Astrocyte (in vitro differentiated cells and primary cell): ENCODE measurements around the gene KCNIP2. TPM values are rescaled to one million over a fixed set of nuclear protein-coding genes. Genes with fewer than 3 reads are reported as not detected.

Experiments
- DNase-seq: peaks from one replicate; pipeline ENCODE4 v3.0.0-alpha.2; 2010; ENCODE audit warnings: low read depth
- FAIRE-seq: peaks from 2 replicates; lab custom pipeline; 2011; peaks lifted over from hg19 to GRCh38; lab: Jason Lieb, UNC
- H2AFZ ChIP-seq: 2 replicates; pipeline ENCODE4 v1.6.0; 2012; ENCODE audit warnings: low read depth, low read length, inconsistent platforms
- H3K27ac ChIP-seq: 2 replicates; pipeline ENCODE4 v1.5.1; 2011; ENCODE audit warnings: low read depth, low read length, inconsistent platforms
- H3K27me3 ChIP-seq: 2 replicates; pipeline ENCODE4 v1.6.0; 2011; ENCODE audit warnings: low read length, inconsistent platforms; ENCODE audit not compliant: insufficient read depth
- H3K36me3 ChIP-seq: 2 replicates; pipeline ENCODE4 v1.5.1; 2011; ENCODE audit warnings: low read length, inconsistent platforms; ENCODE audit not compliant: insufficient read depth
- H3K4me1 ChIP-seq: 2 replicates; pipeline ENCODE4 v1.5.1; 2011; ENCODE audit warnings: low read length, inconsistent platforms; ENCODE audit not compliant: insufficient read depth
- H3K4me2 ChIP-seq: 2 replicates; pipeline ENCODE4 v1.6.0; 2012; ENCODE audit warnings: low read length, inconsistent platforms
- H3K4me3 ChIP-seq: 2 replicates; pipeline ENCODE4 v1.5.1; 2011; ENCODE audit warnings: low read depth, mild to moderate bottlenecking, low read length, inconsistent platforms; ENCODE audit not compliant: insufficient read depth
- H3K79me2 ChIP-seq: 2 replicates; pipeline ENCODE4 v1.6.0; 2012; ENCODE audit warnings: mild to moderate bottlenecking, low read length, inconsistent platforms; ENCODE audit not compliant: insufficient read depth
- H3K9ac ChIP-seq: 2 replicates; pipeline ENCODE4 v1.6.0; 2012; ENCODE audit warnings: mild to moderate bottlenecking, low read length, inconsistent platforms
- H3K9me3 ChIP-seq: 2 replicates; pipeline ENCODE4 v1.5.1; 2012; ENCODE audit warnings: low read depth, mild to moderate bottlenecking, low read length, inconsistent platforms; ENCODE audit not compliant: insufficient read depth
- H4K20me1 ChIP-seq: 2 replicates; pipeline ENCODE4 v1.6.0; 2012; ENCODE audit warnings: low read length, inconsistent platforms; ENCODE audit not compliant: insufficient read depth
- H3K27ac Mint-ChIP-seq: one replicate; pipeline ENCODE4 v1.8.0; 2021; ENCODE audit warnings: mild to moderate bottlenecking, mixed read lengths; ENCODE audit not compliant: unreplicated experiment
- H3K27me3 Mint-ChIP-seq: one replicate; pipeline ENCODE4 v1.8.0; 2021; ENCODE audit warnings: low read depth, mixed read lengths; ENCODE audit not compliant: unreplicated experiment
- H3K36me3 Mint-ChIP-seq: one replicate; pipeline ENCODE4 v1.8.0; 2021; ENCODE audit warnings: low read depth, mixed read lengths; ENCODE audit not compliant: unreplicated experiment
- H3K4me1 Mint-ChIP-seq: one replicate; pipeline ENCODE4 v1.8.0; 2021; ENCODE audit warnings: low read depth, mixed read lengths; ENCODE audit not compliant: unreplicated experiment
- H3K4me3 Mint-ChIP-seq: one replicate; pipeline ENCODE4 v1.8.0; 2021; ENCODE audit warnings: mild to moderate bottlenecking, moderate library complexity, mixed read lengths; ENCODE audit not compliant: unreplicated experiment
- H3K9me3 Mint-ChIP-seq: one replicate; pipeline ENCODE4 v1.8.0; 2021; ENCODE audit warnings: mild to moderate bottlenecking, mixed read lengths; ENCODE audit not compliant: unreplicated experiment
- CTCF ChIP-seq: IDR thresholded peaks from 2 replicates; pipeline ENCODE4 v1.5.1; 2011; ENCODE audit warnings: low read depth, mild to moderate bottlenecking, inconsistent platforms, low read length, moderate library complexity; ENCODE audit not compliant: insufficient read depth
- EZH2 ChIP-seq: IDR thresholded peaks from 2 replicates; pipeline ENCODE4 v1.6.1; 2012; ENCODE audit warnings: mild to moderate bottlenecking, low read length, inconsistent platforms; ENCODE audit not compliant: insufficient read depth
- total RNA-seq: library from RNA; stranded (reverse); gene quantifications from 2 replicates; pipeline ENCODE4 v1.2.1, GENCODE V29; 2021

KCNIP2 gene
- total RNA-seq, 1 donor from 2014 or later: 2.5 TPM

GRCh38 chr10:101818119-101818871 lies 25.3 kb downstream of the KCNIP2 start, which contains the start of gene OGA:
TSS of gene OGA (minus strand) at chr10:101818444. CDS start at chr10:101818022, 422 bp downstream.
- peaks cover 50% of the 10 kb centered on the region for H3K79me2 ChIP-seq

GRCh38 chr10:101817337-101818118 lies 26.1 kb downstream of the KCNIP2 start:
- peak overlapping the region; percentile 99 for H3K9ac ChIP-seq
- H3K36me3 Mint-ChIP-seq: peaks cover 3% of the 10 kb centered on the region
- H3K4me3 Mint-ChIP-seq: peak overlapping the region; percentile 99
- H4K20me1 ChIP-seq: peaks cover 56% of the 10 kb centered on the region
- no peaks in the 10 kb centered on the region for H3K36me3 ChIP-seq
- FAIRE-seq (no peak), DNase-seq (peak; percentile 94)
- peak overlapping the region; percentile 90 for H3K4me2 ChIP-seq
- no peaks in the 10 kb centered on the region for H3K27me3 ChIP-seq
- H3K4me3 ChIP-seq: peak overlapping the region; percentile 84
- peaks cover 18% of the 10 kb centered on the region for H3K4me1 ChIP-seq
- H3K9me3 ChIP-seq: no peaks in the 10 kb centered on the region
- peaks cover 57% of the 10 kb centered on the region for H3K79me2 ChIP-seq
- H3K4me1 Mint-ChIP-seq: peaks cover 30% of the 10 kb centered on the region
- TF ChIP-seq EZH2 (no peak), CTCF (no peak)
- H3K27ac Mint-ChIP-seq: peak overlapping the region; percentile 98
- no peaks in the 10 kb centered on the region for H3K9me3 Mint-ChIP-seq
- no peak overlapping the region for H2AFZ ChIP-seq
- peak overlapping the region; percentile 97 for H3K27ac ChIP-seq
- H3K27me3 Mint-ChIP-seq: no peaks in the 10 kb centered on the region

More at GRCh38 chr10:101818119-101818871, 25.3 kb downstream of the KCNIP2 start, which contains the start of gene OGA:
- FAIRE-seq: peak; percentile 79
- Histone ChIP-seq H2AFZ (peak within 1 kb of the TSS; percentile 74), H3K4me2 (peak within 1 kb of the TSS; percentile 90), H3K9me3 (no peaks in the 10 kb centered on the region), H3K4me1 (peaks cover 18% of the 10 kb centered on the region), H3K27me3 (no peaks in the 10 kb centered on the region), H3K4me3 (peak within 1 kb of the TSS; percentile 84), H4K20me1 (peaks cover 49% of the 10 kb centered on the region), H3K27ac (peak within 1 kb of the TSS; percentile 97), H3K9ac (peak within 1 kb of the TSS; percentile 99), H3K36me3 (no peaks in the 10 kb centered on the region)
- Mint-ChIP-seq H3K4me1 (peaks cover 23% of the 10 kb centered on the region), H3K27me3 (no peaks in the 10 kb centered on the region), H3K4me3 (peak within 1 kb of the TSS; percentile 99), H3K27ac (peak within 1 kb of the TSS; percentile 98), H3K36me3 (peaks cover 3% of the 10 kb centered on the region), H3K9me3 (no peaks in the 10 kb centered on the region)
- no peak for TF ChIP-seq EZH2
- no peak for TF ChIP-seq CTCF
- DNase-seq: peak; percentile 100
